ENCODE data around the gene OR52H1.

Gene OR52H1

GRCh38 chr11:5504403-5504921, 43.9 kb downstream of the OR52H1 start:
- no peak overlapping the region for H3K9ac ChIP-seq (ENCODE audit: low read length)
- H2AK5ac ChIP-seq (ENCODE audit: low read length), result no peak overlapping the region
- no peak overlapping the region for H2BK120ac ChIP-seq (ENCODE audit: insufficient read depth, low read length, poor library complexity)
- H3K27me3 ChIP-seq (ENCODE audit: insufficient read depth, low read length), result no peaks in the 10 kb centered on the region
- no peaks in the 10 kb centered on the region for H3K79me1 ChIP-seq (ENCODE audit: low read length)
- no peak overlapping the region for H3K23ac ChIP-seq (ENCODE audit: low read length)
- no peak overlapping the region for H2BK12ac ChIP-seq (ENCODE audit: low read length)
- H3K4me1 ChIP-seq (ENCODE audit: control insufficient read depth in 1 of 2, insufficient read depth in 2 of 2, low read length in 2 of 2), result no peaks in the 10 kb centered on the region
- H4K8ac ChIP-seq (ENCODE audit: low read depth, low read length), result no peak overlapping the region
- H4K12ac ChIP-seq (ENCODE audit: low read depth, low read length), result no peak overlapping the region
- no CpG with 5 or more reads among the region's 2 CpGs for WGBS (ENCODE audit: extremely low coverage, insufficient coverage, insufficient read length)
- H2BK5ac ChIP-seq (ENCODE audit: low read depth, low read length, poor library complexity), result no peak overlapping the region
- peaks cover 4% of the 10 kb centered on the region for H3K9me3 ChIP-seq (ENCODE audit: insufficient read depth, low read depth, low read length)
- H3K4me3 ChIP-seq (ENCODE audit: low read depth, low read length), result no peak overlapping the region
- no peak overlapping the region for H3K27ac ChIP-seq (ENCODE audit: low read depth, low read length)
- H3K36me3 ChIP-seq (ENCODE audit: control insufficient read depth in 1 of 2, insufficient read depth in 2 of 2, low read length in 2 of 2), result no peaks in the 10 kb centered on the region
- H2AFZ ChIP-seq (ENCODE audit: insufficient read depth, low read length, poor library complexity), result no peak overlapping the region
- H4K91ac ChIP-seq (ENCODE audit: low read depth, low read length), result no peak overlapping the region
- no peak overlapping the region for H3K18ac ChIP-seq (ENCODE audit: low read length)
- no peaks in the 10 kb centered on the region for H3K79me2 ChIP-seq (ENCODE audit: control insufficient read depth, insufficient read depth, low read length, poor library complexity)
- no peak overlapping the region for H3K4ac ChIP-seq (ENCODE audit: low read depth, low read length)
- no peak overlapping the region for H3K14ac ChIP-seq (ENCODE audit: low read length)
- H3K4me2 ChIP-seq (ENCODE audit: low read length), result no peak overlapping the region
- no peak for DNase-seq

GRCh38 chr11:5500393-5500801, 47.9 kb downstream of the OR52H1 start:
- H3K27ac ChIP-seq (ENCODE audit: low read depth, low read length), result no peak overlapping the region
- no peak overlapping the region for H3K4ac ChIP-seq (ENCODE audit: low read depth, low read length)
- no peak overlapping the region for H2AFZ ChIP-seq (ENCODE audit: insufficient read depth, low read length, poor library complexity)
- no peaks in the 10 kb centered on the region for H3K9me3 ChIP-seq (ENCODE audit: insufficient read depth, low read depth, low read length)
- H3K14ac ChIP-seq (ENCODE audit: low read length), result no peak overlapping the region
- H2BK120ac ChIP-seq (ENCODE audit: insufficient read depth, low read length, poor library complexity), result no peak overlapping the region
- no peak overlapping the region for H2BK5ac ChIP-seq (ENCODE audit: low read depth, low read length, poor library complexity)
- no peaks in the 10 kb centered on the region for H3K27me3 ChIP-seq (ENCODE audit: insufficient read depth, low read length)
- DNase-seq, result no peak
- no peak overlapping the region for H3K4me2 ChIP-seq (ENCODE audit: low read length)
- no peak overlapping the region for H2BK12ac ChIP-seq (ENCODE audit: low read length)
- no peak overlapping the region for H3K23ac ChIP-seq (ENCODE audit: low read length)
- WGBS (ENCODE audit: extremely low coverage, insufficient coverage, insufficient read length), result no CpG with 5 or more reads among the region's 6 CpGs
- H3K36me3 ChIP-seq (ENCODE audit: control insufficient read depth in 1 of 2, insufficient read depth in 2 of 2, low read length in 2 of 2), result no peaks in the 10 kb centered on the region
- H4K91ac ChIP-seq (ENCODE audit: low read depth, low read length), result no peak overlapping the region
- H3K79me1 ChIP-seq (ENCODE audit: low read length), result no peaks in the 10 kb centered on the region
- no peak overlapping the region for H4K8ac ChIP-seq (ENCODE audit: low read depth, low read length)
- no peaks in the 10 kb centered on the region for H3K79me2 ChIP-seq (ENCODE audit: control insufficient read depth, insufficient read depth, low read length, poor library complexity)
- H4K12ac ChIP-seq (ENCODE audit: low read depth, low read length), result no peak overlapping the region
- no peak overlapping the region for H3K18ac ChIP-seq (ENCODE audit: low read length)
- H2AK5ac ChIP-seq (ENCODE audit: low read length), result no peak overlapping the region
- no peaks in the 10 kb centered on the region for H3K4me1 ChIP-seq (ENCODE audit: control insufficient read depth in 1 of 2, insufficient read depth in 2 of 2, low read length in 2 of 2)
- H3K9ac ChIP-seq (ENCODE audit: low read length), result no peak overlapping the region
- H3K4me3 ChIP-seq (ENCODE audit: low read depth, low read length), result no peak overlapping the region

- no peaks in the 10 kb centered on the region for H3K9me3 ChIP-seq (ENCODE audit: insufficient read depth, low read depth, low read length)
- no peaks in the 10 kb centered on the region for H3K79me1 ChIP-seq (ENCODE audit: low read length)
- no peak overlapping the region for H2BK120ac ChIP-seq (ENCODE audit: insufficient read depth, low read length, poor library complexity)
- H2AFZ ChIP-seq (ENCODE audit: insufficient read depth, low read length, poor library complexity), result no peak overlapping the region
- no peak overlapping the region for H3K27ac ChIP-seq (ENCODE audit: low read depth, low read length)
- H3K14ac ChIP-seq (ENCODE audit: low read length), result no peak overlapping the region
- H3K79me2 ChIP-seq (ENCODE audit: control insufficient read depth, insufficient read depth, low read length, poor library complexity), result no peaks in the 10 kb centered on the region
- WGBS (ENCODE audit: extremely low coverage, insufficient coverage, insufficient read length), result no CpG with 5 or more reads among the region's 2 CpGs
- H2BK5ac ChIP-seq (ENCODE audit: low read depth, low read length, poor library complexity), result no peak overlapping the region
- no peak overlapping the region for H4K91ac ChIP-seq (ENCODE audit: low read depth, low read length)
- no peaks in the 10 kb centered on the region for H3K4me1 ChIP-seq (ENCODE audit: control insufficient read depth in 1 of 2, insufficient read depth in 2 of 2, low read length in 2 of 2)
- no peak overlapping the region for H3K23ac ChIP-seq (ENCODE audit: low read length)
- no peak overlapping the region for H3K4ac ChIP-seq (ENCODE audit: low read depth, low read length)
- H4K8ac ChIP-seq (ENCODE audit: low read depth, low read length), result no peak overlapping the region
- no peak overlapping the region for H3K9ac ChIP-seq (ENCODE audit: low read length)
- H2AK5ac ChIP-seq (ENCODE audit: low read length), result no peak overlapping the region
- no peaks in the 10 kb centered on the region for H3K27me3 ChIP-seq (ENCODE audit: insufficient read depth, low read length)
- H3K18ac ChIP-seq (ENCODE audit: low read length), result no peak overlapping the region
- H3K36me3 ChIP-seq (ENCODE audit: control insufficient read depth in 1 of 2, insufficient read depth in 2 of 2, low read length in 2 of 2), result no peaks in the 10 kb centered on the region
- no peak overlapping the region for H4K12ac ChIP-seq (ENCODE audit: low read depth, low read length)
- no peak for DNase-seq
- no peak overlapping the region for H3K4me3 ChIP-seq (ENCODE audit: low read depth, low read length)
- H2BK12ac ChIP-seq (ENCODE audit: low read length), result no peak overlapping the region
- H3K4me2 ChIP-seq (ENCODE audit: low read length), result no peak overlapping the region
Measured at GRCh38 chr11:5499671-5500070, 48.7 kb downstream of the OR52H1 start.
